NOMO-1 (cell line): Measurements from ENCODE around the gene KRTAP10-9.
"Not testable (repeated sequence)": the region's sequence is repeated elsewhere in the genome, so short reads cannot be mapped to it uniquely, and the experiment has no call there.

Experiments
- DNase-seq, 2 experiments: peaks; one replicate each; lab custom pipeline; 2025; ENCODE audit not compliant: unreplicated experiment in 2 of 2; lab: John Stamatoyannopoulos, UW

KRTAP10-9 gene

DNA sequence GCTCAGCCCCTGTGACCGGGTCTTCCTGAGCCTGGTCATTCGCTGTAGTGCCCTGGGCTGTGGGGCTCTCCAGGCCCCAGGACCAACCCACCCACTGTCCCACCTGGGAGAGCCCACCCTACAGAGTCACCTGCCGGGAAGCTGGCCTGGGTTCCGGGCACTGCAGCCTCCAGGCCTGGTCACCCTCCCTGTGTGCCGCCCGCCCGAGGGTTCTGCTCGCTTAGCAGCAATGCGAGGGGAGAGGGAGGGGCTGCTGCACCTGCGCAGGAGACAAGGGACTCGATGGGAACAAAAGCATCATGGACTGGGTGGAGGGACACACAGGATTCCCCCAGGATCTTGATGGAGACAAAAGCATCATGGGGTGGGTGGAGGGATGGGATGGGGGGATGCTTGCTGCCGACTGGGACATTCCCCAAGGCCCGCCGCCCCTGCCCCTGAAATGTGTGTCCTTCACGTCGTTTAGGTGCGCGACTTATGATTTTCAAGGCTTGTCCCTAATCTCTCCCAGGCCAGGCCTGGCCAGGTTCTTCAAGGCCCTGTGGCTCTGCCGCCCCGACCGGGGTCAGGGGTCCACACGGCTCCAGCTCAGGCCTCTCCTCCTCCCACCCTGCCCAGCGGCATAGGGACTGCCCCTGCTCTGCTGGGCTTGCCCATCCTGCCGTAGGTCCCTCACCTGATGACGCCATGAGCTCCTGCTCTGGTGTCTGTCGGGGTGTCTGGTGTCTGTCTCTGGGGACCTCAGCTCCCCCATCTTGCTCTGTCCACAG lies 13.3 kb upstream of the KRTAP10-9 start:
- no peak for DNase-seq

DNA sequence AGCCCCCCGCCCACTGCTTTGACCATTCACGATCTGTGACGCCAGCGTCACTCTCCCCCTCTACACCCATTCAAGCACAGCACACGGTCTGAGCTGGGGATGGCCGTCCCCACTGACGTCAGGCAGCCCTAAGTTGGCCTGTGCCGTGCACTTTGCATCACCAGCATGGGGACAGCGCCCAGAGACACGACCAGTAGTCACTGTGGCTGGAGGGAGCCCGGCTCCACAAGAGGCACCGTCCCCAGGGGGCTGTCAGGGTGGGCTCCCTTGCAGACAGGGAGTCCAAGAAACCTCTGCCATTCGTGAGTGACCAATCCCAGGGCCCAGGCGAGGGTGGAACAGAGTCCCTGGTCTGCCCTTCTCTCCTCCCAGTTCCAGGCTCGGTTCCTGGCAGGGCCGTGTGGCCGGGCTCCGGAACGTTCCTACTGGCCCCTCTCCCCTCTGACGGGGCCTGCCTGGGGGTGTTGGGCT lies 12.7 kb upstream of the KRTAP10-9 start:
- no peak for DNase-seq

DNA sequence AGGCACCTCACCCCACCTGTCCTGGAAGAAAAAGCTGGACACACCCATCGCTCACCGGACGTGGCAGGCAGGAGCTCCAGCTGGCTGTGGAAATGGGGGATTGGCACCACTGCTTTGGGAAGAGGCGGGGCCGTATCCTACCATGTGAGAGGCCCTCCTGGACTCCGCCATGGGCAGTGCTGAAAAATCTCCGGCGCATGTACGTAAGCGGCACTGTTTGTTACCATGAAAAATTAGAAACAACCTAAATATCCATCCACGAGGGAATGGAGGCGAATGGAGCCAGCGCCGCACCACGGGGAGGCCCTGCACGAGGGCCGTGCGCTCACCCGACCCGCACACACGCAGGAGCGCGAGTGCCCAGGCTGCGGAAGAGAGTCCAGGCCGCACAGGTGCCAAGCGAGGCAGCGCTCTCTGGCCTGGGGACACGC lies 11.9 kb upstream of the KRTAP10-9 start:
- DNase-seq, result no peak

- DNase-seq, result no peak
Observed at GRCh38 chr21:44615466-44615865, 11.4 kb upstream of the KRTAP10-9 start.

GRCh38 chr21:44615911-44616590 lies 10.8 kb upstream of the KRTAP10-9 start:
- no peak for DNase-seq

GRCh38 chr21:44616591-44616926 lies 10.3 kb upstream of the KRTAP10-9 start:
- DNase-seq, result no peak

- no peak for DNase-seq
Observed at GRCh38 chr21:44617071-44617501, 9.8 kb upstream of the KRTAP10-9 start.

- no peak for DNase-seq
Observed at GRCh38 chr21:44618504-44618903, 8.4 kb upstream of the KRTAP10-9 start.

- no peak for DNase-seq
Observed at GRCh38 chr21:44618909-44619308, 8.0 kb upstream of the KRTAP10-9 start.

GRCh38 chr21:44619886-44620285 lies 7.0 kb upstream of the KRTAP10-9 start:
- no peak for DNase-seq

- no peak for DNase-seq
Observed at GRCh38 chr21:44623575-44623974, 3.3 kb upstream of the KRTAP10-9 start.

DNA sequence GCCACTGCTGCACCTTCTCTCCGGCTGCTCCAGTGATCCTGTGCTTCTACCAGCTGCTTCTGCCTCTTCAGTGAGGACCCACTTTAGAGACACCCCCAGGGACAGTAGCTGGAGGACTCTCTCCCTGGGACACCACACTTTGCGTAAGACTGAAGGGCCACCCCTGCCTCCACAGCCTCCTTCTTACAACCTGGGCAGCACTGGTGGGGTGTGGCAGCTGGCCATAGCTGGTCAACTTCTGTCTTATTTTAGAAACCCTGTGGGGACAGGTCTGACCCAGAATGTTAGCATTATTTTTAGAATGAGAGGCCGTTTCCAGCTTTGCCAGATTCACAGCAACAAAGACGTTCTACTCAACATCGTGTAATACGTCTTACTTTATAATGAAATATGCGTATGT lies 1.1 kb upstream of the KRTAP10-9 start:
- no peak for DNase-seq

GRCh38 chr21:44626262-44626661 lies 631 bp upstream of the KRTAP10-9 start:
- DNase-seq, result no peak

GRCh38 chr21:44627181-44627822 lies 409 bp downstream of the KRTAP10-9 start:
- not testable (repeated sequence) for DNase-seq

- DNase-seq, result not testable (repeated sequence)
Observed at GRCh38 chr21:44627831-44628233, 939 bp downstream of the KRTAP10-9 start.

GRCh38 chr21:44628707-44629391 lies 2.0 kb downstream of the KRTAP10-9 start:
- DNase-seq, result no peak

DNA sequence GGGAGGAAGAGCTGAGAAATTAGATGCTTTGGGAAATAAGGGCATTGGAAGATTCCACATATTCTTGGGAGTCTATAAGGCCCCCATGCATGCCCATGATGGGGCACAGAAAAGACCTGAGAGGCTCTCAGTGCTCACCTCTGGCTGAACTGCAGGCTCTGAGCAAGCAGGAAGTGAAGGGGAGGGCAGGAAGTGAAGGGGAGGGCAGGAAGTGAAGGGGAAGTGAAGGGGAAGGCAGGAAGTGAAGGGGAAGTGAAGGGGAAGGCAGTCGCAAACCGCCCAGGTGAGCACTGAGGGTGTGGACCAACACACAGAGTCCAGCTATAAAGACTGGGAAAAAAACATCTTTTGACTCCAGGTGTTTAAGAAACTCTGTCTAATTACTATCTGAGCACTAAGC lies 3.5 kb downstream of the KRTAP10-9 start:
- DNase-seq, result no peak

DNA sequence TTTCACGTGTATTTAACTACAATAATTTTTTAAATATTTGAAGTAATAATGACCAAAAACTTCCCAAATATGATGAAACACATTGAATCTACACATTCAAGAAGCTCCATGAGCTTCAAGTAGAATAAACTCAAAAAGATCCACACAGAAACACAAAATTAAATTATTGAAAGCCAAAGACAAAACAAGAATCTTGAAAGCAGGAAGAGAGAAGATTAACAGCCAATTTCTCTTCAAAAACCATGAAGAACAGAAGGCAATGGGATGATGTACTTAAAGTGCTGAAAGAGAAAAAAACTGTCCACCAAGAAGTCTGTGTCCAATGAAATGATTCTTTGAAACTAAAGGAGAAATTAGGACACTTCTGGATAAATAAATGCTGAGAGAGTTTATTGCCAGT lies 5.2 kb downstream of the KRTAP10-9 start:
- DNase-seq, result no peak

GRCh38 chr21:44636209-44637017 lies 9.5 kb downstream of the KRTAP10-9 start:
- DNase-seq, result no peak
